ENCODE data around the gene ZNF32.
"Not testable (repeated sequence)": the region's sequence is repeated elsewhere in the genome, so short reads cannot be mapped to it uniquely, and the experiment has no call there.

Gene ZNF32

DNA sequence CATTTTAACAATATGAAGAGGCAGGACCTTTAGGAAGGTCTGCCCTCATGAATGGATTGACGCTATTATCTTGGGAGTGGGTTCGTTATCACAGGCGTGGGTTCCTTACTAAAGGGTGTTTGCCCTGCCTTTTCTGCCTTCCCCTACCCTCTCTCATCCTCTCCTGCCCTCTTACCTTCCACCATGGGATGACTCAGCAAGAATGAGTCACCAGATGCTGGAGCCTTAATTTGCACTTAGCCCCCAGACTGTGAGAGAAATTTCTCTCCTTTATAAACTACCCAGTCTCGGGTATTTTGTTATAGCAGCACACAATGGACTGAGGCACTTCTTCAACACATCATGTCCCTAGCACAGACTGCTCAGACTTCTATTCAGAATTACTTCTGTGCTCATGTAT is 31.4 kb upstream of the ZNF32 start:
- DNase-seq (ENCODE audit: low spot score) = peak; percentile 14

DNA sequence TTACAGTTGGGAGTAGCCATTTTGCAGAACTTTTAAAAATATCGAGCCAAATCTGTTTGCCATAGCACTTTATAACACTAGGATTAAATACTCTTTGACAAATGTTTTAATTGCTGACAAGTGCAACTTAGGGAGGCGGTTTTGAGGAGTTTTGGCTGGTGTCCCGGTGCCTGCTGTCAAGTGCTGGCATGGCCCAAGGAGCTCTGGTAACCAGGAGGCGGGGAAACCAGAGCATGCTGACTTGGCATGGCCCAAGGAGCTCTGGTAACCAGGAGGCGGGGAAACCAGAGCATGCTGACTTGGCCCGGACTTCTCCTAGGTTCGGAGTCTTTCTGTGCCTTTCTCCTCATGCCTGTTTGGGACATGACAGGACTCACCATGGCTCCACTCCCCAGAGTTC is 30.8 kb upstream of the ZNF32 start:
- DNase-seq (ENCODE audit: low spot score) = no peak

DNA sequence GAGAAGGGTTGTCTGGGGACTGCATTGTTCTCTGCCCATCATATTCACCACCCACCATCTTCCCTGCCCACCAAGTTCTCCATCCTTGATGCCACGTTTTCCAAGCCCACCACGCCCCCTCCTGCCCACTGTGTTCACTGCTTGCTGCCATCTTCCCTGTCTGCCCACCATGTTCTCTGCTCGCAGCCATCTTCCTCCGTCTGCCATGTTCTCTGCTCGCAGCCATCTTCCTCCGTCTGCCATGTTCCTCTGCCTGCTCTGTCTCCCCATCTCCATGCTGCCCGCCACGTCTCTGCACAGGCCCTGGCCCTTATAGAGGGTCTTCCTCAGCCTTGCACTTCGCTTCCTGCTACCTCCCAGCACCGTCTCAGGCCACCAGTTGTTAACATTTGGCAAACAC is 30.0 kb upstream of the ZNF32 start:
- no peak for DNase-seq (ENCODE audit: low spot score)

DNA sequence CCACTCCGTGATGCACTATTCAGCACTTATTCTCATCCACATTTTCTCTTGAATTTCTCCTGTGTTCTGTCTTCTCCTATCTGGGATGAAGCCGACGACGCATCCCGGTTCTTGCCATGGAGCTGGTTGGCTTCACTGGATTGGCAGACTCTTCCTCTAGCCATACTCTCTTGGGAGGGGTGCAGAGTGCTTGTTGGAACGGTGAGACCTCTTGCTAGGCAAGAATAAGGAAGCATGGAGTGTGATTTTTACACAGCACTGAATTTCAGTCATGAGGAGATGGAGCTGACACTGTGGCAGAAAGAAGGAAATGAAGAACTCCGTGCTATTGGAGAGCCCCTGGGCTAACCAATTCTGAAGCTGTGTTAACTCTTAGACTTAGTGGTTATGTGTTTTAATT is 28.2 kb upstream of the ZNF32 start:
- DNase-seq (ENCODE audit: low spot score) = no peak

DNA sequence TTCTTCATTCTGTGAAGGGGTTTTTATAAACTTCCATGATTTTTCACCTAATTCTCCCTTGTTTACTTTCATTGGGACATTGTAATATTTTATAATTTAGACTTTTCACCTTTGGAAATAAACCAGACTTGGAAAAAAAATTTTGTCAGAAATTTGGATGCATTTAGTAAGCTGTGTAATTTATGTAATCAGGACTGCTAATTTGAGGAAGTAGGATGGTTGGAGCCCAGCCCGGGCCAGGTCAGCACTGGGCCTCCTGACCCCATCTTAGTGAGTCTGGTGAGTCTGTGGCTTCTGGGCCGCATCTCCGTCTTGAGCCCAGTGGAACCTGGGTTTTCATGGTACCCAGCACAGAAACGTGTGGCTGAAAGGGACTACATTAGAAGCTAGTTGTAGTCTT is 27.6 kb upstream of the ZNF32 start:
- no peak for DNase-seq (ENCODE audit: low spot score)

DNA sequence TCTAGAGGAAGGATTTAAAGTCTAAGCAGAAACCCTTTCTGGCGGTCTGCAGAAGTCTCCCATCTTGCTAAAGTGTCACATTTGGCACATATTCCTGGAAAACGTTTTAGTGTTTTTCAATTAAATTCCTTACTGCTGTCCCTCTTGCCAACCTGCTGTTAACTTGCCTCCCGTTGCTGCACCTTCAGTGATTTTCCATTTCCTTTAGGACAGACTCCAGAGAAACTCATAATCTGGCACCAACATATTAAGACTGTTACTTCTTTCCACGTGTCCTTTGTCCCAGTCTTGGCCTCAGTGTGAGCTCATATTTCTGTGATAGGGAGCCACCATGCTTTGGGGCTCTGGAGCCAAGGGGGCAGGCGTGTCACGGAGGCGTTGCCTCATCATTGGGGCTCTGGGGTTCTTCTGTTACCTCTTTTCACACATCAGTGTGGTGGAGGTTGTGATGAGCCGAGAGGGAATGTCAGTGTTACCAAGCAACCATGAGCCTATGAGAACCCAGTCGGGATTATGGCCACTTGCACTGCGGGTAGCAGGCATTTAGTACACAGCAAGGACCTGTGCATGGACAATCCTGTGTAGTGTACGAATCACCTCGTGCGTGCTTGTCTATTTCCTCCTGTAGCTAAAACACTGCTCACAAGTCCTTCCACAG is 26.0 kb upstream of the ZNF32 start:
- DNase-seq (ENCODE audit: low spot score) = no peak

DNA sequence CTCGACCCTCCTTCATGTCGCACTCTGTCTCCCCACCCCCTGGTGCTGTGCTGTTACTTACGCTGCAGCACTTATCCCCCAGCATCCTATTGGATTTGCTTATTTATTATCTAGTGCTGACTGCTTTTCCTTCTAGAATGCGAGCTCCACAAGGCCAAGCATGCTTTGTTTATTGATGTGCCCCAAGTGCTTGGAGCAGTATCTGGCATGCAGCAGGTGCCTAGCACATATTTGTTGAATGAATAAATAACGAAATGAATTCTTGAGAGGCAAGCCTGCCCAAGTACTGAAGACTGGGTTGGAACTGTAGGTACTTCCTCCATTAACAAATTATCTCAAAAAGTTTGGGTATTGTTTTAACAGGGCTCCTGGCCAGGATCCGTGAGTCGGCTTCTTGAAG is 24.8 kb upstream of the ZNF32 start:
- no peak for DNase-seq (ENCODE audit: low spot score)

DNA sequence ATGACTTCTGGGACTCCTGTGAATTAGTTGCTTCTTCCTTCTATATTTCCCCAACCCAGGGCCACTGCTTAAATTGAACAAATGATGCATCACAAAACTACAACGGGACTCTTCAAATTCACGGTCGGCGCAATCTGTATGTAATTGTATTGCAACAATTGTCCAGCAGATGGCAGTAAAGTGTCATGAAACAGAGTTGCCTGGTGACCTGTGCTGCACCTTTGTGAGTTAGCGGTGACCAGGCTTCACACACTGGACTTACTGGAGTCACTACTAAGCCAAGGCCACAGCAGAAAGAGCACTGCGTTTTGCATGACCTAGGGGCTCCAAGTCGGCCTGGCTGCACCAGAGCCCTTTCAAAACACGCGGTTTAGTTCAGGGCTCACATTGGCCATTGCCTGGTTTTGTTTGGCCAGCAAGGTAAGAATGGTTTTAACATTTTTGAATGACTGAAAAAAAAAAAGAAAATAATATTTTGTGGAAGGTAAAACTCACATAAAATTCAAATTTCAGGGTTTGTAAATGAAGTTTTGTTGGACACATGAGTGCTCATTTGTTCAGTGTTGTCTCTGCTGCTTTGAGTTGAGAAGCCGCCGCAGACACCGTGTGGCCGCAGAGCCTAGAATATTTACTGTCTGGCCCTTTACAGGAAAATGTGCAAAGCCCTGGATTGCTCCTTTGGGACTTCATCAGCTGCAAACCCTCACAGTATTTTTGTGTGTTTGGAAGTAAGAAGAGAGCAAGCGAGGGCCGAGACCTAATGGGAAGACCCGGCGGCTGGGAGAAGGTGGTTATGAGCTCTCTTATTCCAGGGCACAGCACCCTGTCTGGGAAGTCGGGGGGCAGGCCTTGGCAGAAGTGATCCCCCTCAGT is 23.2 kb upstream of the ZNF32 start:
- peak; percentile 62 for DNase-seq (ENCODE audit: low spot score)

DNA sequence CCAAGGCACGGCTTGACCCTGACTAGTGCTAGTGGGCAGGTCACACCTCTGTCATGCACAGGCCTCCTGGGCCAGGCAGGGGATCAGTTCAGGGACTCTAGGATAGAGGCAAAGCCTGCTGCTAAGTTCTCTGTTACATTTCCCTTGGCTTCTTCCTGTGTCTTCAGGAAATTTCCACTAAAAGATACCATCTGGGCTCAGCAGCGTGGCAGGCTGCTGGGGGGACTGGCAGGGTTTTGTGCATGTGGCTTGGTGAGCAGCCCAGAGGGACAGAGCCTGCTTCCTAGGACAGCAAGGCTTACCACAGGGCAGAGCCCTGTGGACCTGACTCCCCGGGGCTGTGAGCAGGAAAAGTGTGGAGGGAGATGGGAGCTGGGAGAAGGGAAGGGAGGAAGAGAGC is 20.7 kb upstream of the ZNF32 start:
- no peak for DNase-seq (ENCODE audit: low spot score)

DNA sequence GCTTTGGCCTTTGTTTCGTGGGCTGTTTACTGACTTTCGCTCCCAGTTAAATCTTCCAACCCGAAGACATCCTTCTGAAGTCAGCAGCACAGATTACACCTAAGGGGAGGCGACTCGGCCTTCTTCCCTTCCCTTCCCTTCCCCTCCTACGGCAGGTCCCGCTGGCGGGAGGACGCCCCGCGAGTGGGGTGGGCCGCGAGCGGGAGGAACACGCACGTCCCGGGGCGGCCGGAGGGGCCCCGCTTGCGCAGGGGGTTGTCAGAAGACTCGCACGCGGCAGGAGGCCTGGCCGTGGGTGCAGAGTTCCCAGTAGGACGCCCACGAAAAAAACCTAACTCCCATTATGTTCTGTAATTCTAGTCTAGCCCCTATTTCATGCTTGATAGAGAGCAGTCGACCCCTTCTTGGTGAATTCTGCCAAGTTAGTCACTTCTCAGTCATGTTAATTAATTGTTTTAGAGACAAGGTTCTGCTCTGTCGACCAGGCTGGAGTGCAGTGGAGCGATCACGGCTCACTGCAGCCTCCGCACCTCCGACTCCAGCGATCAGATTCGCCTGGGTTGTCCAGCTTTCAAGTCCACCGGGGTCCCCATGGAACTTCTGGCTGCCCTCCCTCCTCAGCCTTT is 19.2 kb upstream of the ZNF32 start:
- no peak for DNase-seq (ENCODE audit: low spot score)

DNA sequence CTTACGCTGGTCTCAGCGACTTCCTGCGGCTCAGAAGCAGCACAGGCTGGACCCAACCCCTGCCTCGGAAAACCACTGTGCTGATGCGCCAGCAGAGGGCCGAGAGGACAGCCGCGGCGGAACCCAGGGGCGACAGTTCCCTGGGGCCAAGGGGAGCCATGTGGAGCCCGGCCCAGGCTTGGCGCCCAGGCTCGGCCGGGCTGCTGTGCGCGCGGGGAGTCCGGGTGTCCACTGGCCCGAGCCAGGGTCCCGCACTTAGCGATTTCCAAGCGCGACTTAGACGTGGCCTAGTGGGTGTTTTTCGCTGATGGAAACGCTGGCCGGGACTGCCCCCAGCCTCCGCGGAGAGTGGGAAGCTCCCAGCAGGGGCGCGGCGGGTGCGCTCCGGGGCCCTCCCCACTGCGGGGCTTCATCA is 18.6 kb upstream of the ZNF32 start:
- no peak for DNase-seq (ENCODE audit: low spot score)

DNA sequence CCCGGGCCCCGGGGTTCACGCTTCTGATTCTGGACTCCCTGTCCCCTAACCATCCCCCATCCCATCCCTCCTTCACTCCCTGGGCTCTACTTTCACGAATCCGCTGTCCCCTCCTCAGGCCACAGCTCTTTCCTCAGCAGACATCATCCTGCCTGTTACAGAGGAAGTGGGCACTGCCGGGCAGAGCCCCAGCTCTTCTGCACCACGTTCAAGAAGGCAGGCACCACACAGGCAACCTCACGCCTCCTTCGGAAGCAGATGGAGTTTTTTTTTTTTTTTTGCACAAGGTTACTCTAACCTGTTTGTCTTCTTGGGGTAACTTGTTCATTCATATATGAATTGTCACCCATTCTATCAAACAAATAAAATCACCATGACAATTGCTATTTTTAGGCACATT is 17.9 kb upstream of the ZNF32 start:
- no peak for DNase-seq (ENCODE audit: low spot score)

DNA sequence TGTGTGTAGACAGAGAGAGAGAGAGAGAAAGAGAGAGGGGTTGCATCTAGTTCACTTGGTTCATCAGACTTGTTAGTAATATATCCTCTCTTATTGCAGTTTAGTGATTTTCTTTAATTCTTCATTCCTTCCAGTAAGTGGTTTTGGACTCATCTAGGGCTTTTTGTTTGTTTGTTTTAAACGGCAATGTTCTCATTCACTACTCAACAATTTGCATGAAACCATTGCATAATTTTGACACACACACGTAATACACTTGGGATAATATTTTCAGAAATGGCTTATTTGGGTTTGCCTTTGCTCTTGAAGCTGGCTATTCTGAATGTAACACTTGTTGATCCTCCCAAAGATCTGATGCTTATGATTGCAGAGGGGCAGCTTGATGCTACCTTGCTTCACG is 16.4 kb upstream of the ZNF32 start:
- no peak for DNase-seq (ENCODE audit: low spot score)

DNA sequence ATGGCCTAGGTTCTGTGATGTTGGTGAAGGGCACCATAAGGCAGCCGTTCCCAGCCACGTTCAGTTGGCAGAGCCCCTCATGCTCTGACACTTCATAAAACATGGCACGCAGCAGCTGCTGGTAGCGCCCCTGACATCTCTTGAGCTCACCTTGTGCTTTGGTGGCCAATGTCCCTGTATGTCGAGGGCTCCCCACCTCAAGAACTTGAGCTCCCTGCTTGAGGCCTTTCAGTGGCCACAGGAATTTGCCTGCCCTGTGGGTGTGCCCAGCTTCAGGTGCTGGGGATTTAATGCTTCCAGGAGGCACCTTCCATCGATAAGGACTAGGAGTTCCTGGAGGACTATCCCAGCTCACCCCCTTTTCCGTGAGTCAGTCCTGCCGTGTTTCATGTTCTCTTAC is 9.5 kb upstream of the ZNF32 start:
- no peak for DNase-seq (ENCODE audit: low spot score)

DNA sequence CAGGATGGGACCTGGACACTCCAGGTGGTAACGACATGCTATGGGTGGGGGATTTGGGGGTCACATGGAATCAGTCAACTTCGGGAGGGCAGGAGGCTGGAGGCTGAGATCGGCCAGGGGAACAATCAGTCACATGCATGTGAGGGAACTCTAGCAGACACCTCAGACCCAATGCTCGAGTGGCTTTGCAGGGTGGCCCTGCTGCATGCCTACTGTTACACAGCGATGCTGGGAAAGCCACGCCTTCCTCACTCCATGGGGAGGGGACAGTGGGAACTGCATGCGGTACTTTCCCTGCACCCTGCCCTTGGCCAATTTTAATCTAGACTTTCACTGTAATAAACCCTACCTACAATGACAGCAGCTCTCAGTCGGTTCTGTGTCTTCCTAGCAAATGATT is 6.6 kb upstream of the ZNF32 start:
- DNase-seq (ENCODE audit: low spot score) = no peak

DNA sequence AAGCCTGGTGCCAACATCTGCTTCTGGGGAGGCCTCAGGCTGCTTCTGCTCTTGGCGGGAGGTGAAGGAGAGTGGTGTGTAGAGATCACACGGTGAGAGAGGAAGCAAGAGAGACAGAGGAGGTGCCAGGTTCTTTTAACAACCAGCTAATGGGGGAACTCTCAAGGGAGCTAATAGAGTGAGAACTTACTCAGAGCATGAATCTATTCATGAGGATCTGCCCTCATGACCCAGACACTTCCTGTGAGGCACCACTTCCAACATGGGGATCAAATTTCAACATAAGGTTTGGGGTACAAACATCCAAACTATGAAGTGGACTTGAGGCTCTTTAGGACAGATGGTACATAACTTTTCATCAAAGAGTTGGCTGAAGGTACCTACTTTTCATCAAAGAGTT is 5.1 kb upstream of the ZNF32 start:
- DNase-seq (ENCODE audit: low spot score) = no peak

DNA sequence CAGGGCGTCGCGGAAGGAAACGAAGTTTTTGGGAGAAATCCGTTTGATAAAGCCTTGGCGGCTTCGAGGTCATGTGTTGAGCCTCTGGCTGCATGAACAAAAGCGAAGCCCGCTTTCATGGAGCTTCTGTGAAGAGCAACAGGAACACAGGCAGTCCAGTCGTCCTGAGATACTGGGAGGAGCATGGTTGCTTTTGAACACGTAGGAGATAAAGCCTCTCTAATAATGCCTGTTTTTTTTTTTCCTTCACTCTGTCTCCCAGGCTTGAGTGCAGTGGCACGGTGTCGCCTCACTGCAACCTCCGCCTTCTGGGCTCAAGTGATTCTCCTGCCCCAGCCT is 473 bp upstream of the ZNF32 start:
- peak; percentile 8 for DNase-seq (ENCODE audit: low spot score)

DNA sequence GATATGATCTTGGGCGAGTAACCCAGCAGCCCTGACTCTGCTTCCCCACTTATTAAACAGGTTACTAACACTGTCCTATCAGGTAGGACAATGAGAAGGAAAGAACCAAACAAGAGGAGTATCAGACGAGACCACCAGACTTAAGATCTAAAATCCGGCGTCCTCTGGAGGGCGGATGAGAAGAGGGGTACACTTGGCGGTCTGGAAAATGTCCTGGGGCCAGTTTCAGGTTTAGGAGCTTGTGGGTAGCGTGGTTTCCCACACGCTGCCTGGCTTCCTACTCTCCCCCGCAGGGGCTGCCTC is 635 bp downstream of the ZNF32 start:
- no peak for DNase-seq (ENCODE audit: low spot score)

DNA sequence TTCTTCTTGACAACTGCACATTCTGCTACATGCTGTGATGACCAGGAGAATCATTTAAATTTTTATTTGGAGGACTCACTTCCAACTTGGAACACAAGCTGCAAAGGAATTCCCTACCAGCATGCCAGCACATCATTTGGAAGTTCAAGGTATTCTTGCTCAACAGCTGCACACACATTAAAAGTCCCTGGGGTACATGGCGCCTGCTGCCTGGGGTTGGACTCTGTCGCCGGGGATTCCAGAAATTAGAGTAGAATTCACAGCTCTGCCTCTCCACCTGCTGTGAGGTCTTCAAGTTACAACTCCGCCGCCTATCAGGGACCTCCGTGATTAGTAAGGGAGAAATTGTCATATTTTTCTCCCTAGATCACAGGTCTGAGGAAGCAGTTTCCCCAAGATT is 1.1 kb downstream of the ZNF32 start:
- DNase-seq (ENCODE audit: low spot score) = no peak

DNA sequence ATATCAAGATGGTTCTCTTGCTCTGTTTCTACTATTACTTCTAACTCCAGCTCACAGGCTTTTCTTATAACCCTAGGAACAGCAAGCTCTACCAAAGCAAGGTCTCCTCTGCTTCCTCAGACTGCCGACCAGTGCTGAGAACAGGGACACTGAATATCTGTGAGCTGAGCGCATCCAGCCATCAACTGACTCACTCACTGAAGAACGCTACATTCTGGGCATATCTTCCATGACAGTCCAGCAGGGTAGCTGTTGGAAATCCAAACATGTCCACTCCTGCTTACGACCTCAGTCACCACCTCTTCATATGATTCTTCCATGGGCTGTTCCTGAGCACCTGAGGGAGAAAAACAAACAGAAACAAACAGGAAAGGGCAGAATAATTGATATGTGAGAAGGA is 2.8 kb downstream of the ZNF32 start:
- no peak for DNase-seq (ENCODE audit: low spot score)

DNA sequence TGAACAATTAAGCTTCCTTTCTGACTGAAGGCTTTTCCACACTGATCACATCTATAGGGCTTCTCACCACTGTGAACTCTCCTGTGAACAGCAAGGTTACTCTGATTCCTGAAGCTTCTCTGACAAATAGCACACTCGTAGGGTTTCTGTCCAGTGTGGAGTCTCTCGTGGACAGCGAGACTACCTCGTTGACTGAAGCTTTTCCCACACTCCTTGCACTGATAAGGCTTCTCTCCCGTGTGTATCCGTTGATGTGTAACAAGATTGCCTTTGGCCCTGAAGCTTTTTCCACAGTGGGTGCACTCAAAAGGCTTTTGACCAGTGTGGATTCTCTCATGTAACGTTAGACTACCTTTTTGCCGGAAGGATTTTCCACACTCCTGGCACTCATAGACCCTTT is 4.4 kb downstream of the ZNF32 start:
- no peak for DNase-seq (ENCODE audit: low spot score)

DNA sequence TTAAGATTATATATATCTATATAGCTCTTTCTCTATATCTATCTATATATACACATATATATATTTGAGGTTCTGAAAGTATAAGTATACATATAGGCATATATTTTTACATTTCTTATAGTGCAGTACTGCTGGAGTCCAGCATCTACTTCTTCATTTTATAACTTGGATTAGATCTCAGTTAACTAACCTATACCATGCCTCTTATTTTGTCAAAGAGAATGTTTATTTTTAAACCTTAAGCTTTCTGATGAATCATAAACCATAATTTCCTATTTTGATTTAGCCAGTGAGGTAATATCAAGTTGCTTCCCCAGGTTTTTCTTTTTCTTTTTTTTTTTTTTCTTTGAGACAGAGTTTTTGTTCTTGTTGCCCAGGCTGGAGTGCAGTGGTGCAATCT is 8.1 kb downstream of the ZNF32 start:
- no peak for DNase-seq (ENCODE audit: low spot score)

DNA sequence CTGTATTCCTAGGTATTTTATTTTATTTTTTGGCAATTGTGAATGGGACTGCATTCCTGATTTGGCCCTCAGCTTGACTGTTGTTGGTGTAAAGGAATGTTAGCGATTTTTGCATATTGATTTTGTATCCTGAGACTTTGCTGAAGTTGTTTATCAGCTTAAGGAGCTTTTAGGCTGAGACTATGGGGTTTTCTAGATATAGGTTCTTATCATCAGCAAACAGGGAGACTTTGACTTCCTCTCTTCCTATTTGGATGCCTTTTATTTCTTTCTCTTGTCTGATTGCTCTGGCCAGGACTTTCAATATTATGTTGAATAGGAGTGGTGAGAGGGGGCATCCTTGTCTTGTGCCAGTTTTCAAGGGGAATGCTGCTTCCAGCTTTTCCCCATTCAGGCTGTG is 12.9 kb downstream of the ZNF32 start:
- not testable (repeated sequence) for DNase-seq (ENCODE audit: low spot score)

DNA sequence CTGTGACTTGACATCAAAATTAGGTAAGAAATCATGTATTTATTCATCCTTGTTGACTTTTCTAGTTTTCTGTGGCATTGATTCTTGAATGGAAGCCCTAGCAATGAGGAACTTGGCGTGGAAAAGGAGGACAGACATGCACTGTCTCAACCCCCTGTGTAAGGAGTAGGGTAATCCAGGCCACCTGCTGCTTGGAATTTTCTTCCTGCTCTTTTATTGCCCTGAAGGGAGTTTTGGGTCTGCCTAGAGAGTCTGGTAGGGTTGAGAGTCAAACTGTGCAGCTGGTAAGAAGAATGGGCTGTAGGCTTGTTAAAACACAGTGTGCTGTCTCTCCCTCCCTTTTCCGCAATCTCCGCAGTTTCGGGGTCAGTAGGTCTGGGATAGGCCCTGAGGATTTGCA is 19.7 kb downstream of the ZNF32 start:
- no peak for DNase-seq (ENCODE audit: low spot score)
